ENCODE measurements around the gene FUZ.

FUZ gene, protein sequence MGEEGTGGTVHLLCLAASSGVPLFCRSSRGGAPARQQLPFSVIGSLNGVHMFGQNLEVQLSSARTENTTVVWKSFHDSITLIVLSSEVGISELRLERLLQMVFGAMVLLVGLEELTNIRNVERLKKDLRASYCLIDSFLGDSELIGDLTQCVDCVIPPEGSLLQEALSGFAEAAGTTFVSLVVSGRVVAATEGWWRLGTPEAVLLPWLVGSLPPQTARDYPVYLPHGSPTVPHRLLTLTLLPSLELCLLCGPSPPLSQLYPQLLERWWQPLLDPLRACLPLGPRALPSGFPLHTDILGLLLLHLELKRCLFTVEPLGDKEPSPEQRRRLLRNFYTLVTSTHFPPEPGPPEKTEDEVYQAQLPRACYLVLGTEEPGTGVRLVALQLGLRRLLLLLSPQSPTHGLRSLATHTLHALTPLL

DNA sequence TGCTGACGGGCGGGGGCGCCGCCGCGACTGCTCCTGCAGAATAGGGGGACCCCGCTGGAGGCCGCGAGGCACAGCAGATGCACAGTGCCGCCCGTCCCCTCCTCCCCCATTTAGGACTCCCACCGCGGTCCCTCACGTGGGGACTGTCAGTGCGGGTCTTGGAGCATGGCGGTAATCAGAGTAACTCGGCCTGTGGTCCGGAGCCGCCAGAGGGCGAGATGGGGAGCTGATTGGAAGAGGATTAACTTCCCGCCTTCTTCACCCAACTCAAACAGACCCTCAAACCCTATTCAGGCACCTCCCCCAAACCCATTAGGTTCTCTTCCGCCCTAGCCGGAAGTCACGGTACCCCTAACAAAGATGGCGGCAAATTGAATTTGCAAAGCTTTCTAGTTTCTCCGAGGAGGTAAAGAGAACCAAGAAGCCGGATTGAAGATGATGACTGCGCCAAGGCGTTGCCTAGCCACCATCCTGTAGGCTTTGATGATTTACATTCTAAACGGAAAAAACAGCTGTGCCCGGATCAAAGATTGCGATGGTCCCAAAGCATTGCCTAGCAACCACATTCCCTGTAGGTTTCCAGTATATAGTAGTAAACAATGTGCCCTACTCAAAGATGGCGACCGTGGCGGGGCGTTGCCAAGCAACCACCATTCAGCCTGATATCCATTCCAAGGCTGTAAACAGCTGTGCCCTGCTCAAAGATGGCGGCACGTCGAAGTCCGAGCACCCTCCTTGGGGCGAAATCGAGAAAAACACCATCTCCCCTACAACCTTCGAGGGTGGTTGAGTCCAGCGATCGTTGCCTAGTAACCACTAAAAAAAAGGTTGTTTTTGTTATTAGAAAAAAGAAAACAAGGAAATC is at the start of gene FUZ:
FUZ (minus strand) TSS at position 296 of the 865 bp plus-strand sequence; CDS start at position 110, 186 bp downstream.
- FAIRE-seq: peak; percentile 87
- peak; percentile 98 for DNase-seq (ENCODE audit: insufficient read length, low spot score)
- TF ChIP-seq, protein P1, sequence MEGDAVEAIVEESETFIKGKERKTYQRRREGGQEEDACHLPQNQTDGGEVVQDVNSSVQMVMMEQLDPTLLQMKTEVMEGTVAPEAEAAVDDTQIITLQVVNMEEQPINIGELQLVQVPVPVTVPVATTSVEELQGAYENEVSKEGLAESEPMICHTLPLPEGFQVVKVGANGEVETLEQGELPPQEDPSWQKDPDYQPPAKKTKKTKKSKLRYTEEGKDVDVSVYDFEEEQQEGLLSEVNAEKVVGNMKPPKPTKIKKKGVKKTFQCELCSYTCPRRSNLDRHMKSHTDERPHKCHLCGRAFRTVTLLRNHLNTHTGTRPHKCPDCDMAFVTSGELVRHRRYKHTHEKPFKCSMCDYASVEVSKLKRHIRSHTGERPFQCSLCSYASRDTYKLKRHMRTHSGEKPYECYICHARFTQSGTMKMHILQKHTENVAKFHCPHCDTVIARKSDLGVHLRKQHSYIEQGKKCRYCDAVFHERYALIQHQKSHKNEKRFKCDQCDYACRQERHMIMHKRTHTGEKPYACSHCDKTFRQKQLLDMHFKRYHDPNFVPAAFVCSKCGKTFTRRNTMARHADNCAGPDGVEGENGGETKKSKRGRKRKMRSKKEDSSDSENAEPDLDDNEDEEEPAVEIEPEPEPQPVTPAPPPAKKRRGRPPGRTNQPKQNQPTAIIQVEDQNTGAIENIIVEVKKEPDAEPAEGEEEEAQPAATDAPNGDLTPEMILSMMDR (IDR thresholded peaks at IDR 0.05; ENCODE audit: insufficient read depth, missing control alignments): peak; percentile 46

DNA sequence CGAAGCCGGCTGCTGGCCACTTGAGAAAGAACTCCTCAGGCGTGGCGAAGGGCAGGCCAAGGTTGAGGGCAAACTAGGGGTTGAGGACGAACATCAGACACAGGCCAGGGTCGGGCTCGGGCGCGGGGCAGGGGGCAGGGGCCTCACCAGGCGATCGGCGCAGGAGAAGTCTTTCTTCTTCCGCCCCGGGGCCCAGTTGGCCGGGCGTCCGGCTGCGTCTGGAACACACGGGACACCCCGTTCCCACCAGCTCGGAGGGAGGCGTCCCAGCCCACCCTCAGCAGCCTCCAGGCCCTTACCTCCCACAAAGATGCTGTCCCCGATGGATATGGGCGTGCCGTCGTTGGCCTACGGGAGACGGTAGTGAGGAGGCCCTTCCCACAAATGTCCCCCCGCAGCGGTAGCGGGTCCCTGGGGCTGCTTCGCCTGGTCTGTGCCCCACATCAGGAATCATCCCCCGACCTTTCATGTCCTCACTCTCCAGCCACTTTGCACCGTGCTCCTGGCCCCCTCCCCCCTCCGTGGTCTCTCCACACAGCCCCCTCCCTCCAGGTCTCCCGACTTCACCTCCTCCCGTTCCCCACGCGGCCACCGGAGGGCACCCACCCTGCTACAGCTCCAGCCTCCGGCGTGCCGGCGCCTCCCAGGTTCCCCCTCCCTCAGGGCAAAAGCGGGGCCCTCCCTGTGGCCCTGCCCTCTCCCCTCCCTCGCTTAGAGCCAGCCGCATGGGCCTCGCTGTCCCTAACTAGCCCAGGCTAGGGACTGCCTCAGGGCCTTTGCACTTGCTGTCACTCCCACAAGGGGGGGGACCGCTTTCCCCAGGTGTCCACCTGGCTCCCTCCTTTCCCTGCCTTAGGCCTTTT is 49.5 kb upstream of the FUZ start:
- no peak for FAIRE-seq
- DNase-seq (ENCODE audit: insufficient read length, low spot score): no peak
- TF ChIP-seq, protein P1 (IDR thresholded peaks at IDR 0.05; ENCODE audit: insufficient read depth, missing control alignments): peak; percentile 17

DNA sequence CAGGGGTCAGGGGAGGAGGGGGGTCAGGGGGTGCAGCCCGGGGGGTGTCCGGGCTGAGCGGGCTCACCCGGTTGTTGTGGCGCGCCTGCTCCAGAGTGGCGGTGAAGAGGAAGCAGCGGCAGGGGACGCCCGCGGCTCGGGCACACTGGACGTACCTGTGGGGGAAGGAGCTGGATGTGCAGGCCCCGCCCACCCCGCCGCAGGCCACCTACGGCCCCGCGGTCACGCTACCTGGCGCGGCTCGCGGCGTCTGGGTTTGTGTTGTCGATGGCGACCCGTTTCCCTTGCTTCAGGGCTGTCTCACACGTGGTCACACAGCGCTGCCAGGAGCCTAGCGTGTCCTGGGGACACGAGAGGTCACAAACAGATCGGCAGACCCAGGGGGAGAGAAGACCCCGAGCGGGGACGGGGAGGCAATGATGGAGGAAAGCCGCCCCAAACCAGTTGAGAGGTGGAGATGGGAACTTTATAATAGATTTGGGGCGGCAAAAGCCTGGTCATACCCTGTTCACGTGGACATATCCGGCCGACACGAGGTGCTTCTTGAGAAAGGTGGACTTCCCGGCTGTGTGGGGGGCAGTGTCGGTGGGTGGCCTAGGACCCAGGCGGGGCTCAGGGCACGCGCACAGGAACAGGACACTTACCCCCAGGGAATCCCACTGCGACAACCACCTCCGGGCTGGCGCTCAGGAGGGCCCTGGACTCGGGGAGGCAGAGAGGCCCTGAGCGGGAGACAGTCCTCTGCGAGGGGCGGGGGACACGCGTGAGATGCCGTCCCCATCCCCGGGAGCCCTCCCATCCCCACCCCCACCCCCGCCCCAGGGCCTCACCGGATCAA is 48.7 kb upstream of the FUZ start:
- FAIRE-seq (no peak), DNase-seq (ENCODE audit: insufficient read length, low spot score) (no peak)
- TF ChIP-seq, protein P1 (IDR thresholded peaks at IDR 0.05; ENCODE audit: insufficient read depth, missing control alignments): no peak

DNA sequence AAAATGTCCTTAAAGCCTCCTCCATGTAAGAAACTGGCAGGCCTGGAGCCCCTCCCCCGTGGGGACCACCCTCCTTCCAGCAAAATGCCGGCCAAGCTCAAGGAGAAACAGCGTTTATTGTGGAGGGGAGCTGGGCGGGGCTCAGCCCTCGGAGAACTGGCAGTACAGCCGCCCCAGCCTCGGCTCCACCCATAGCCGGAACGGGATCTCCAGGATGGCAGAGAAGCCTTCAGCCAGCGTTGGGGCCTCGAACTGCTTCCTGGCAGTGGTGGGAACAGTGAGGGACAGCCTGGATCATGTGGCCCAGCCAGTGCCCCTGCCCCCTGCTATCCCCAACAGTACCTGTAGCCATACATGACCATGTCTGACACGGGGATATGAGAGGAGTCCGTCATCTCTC is 48.0 kb upstream of the FUZ start:
- FAIRE-seq (no peak), DNase-seq (ENCODE audit: insufficient read length, low spot score) (no peak)
- TF ChIP-seq, protein P1 (IDR thresholded peaks at IDR 0.05; ENCODE audit: insufficient read depth, missing control alignments): no peak

DNA sequence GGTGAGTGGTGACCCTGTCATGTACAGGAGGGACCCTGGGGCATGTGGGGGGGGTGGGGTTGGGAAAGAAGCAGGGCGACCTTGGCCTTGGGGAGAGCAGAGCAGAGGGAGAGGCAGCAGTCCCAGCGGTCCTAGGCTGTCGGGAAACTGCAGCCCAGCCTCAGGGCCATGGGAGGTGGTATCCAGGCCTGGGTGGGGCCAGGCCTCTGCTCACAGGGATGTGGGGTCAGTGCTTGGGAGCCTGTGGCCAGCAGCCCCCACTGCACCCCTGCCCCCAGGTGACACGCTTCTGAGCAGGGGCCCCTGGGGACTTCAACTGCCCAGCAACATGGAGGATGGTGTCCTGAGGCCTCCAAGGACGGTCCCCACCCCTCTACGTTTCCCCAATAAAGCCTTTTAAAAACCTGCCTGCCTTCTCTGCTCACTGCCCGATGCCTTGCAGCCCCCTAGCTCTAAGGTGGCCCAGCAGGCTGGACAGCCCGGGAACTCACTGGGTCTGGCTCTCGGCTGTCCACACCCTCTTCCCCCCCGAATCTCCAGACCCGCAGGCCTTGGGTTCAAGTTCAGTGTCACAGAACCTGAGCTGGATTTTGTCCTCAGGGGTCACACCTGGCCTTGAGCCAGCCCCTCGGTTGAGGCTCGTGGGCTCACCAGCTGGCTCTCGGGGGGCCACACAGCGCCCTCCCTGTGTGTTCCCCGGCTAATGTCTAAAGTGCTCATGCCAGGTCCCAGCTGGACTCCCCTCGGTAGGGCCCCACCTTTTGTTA is 47.4 kb upstream of the FUZ start:
- DNase-seq (ENCODE audit: insufficient read length, low spot score): no peak
- TF ChIP-seq, protein P1 (IDR thresholded peaks at IDR 0.05; ENCODE audit: insufficient read depth, missing control alignments): no peak
- no peak for FAIRE-seq

All from D721Med (cell line).